Measurements from ENCODE around the gene CAMK1G.

CAMK1G gene

GRCh38 chr1:209583408-209583807 is at the start of gene CAMK1G:
Gene CAMK1G (plus strand): TSS chr1:209583714. CDS start chr1:209594984, 11,270 bp downstream.
- no peak for DNase-seq

- DNase-seq, result no peak
Measured at GRCh38 chr1:209534496-209535250, 48.8 kb upstream of the CAMK1G start.

- no peak for DNase-seq
Measured at GRCh38 chr1:209536843-209537242, 46.7 kb upstream of the CAMK1G start.

GRCh38 chr1:209537336-209538114 is 46.0 kb upstream of the CAMK1G start:
- no peak for DNase-seq

- no peak for DNase-seq
Measured at GRCh38 chr1:209539576-209539975, 43.9 kb upstream of the CAMK1G start.

- DNase-seq, result no peak
Measured at GRCh38 chr1:209542585-209542984, 40.9 kb upstream of the CAMK1G start.

- no peak for DNase-seq
Measured at GRCh38 chr1:209544098-209544497, 39.4 kb upstream of the CAMK1G start.

- no peak for DNase-seq
Measured at GRCh38 chr1:209545423-209545822, 38.1 kb upstream of the CAMK1G start.

GRCh38 chr1:209546390-209547085 is 37.0 kb upstream of the CAMK1G start:
- no peak for DNase-seq

GRCh38 chr1:209547626-209548025 is 35.9 kb upstream of the CAMK1G start:
- no peak for DNase-seq

GRCh38 chr1:209549443-209550205 is 33.9 kb upstream of the CAMK1G start:
- no peak for DNase-seq

- no peak for DNase-seq
Measured at GRCh38 chr1:209550519-209550918, 33.0 kb upstream of the CAMK1G start.

- DNase-seq, result no peak
Measured at GRCh38 chr1:209552406-209553264, 30.9 kb upstream of the CAMK1G start.

- DNase-seq, result no peak
Measured at GRCh38 chr1:209554761-209555611, 28.5 kb upstream of the CAMK1G start.

- no peak for DNase-seq
Measured at GRCh38 chr1:209556162-209556690, 27.3 kb upstream of the CAMK1G start.

GRCh38 chr1:209557221-209557620 is 26.3 kb upstream of the CAMK1G start:
- no peak for DNase-seq

GRCh38 chr1:209560529-209560928 is 23.0 kb upstream of the CAMK1G start:
- no peak for DNase-seq

- no peak for DNase-seq
Measured at GRCh38 chr1:209560952-209561351, 22.6 kb upstream of the CAMK1G start.

GRCh38 chr1:209561532-209561931 is 22.0 kb upstream of the CAMK1G start:
- no peak for DNase-seq

- no peak for DNase-seq
Measured at GRCh38 chr1:209564849-209565248, 18.7 kb upstream of the CAMK1G start.

All from SHP77 (cell line).